ENCODE results near the gene OR2V2. TPM values are rescaled to one million over a fixed set of nuclear protein-coding genes. Genes with fewer than 3 reads are reported as not detected.

The OR2V2 gene
- total RNA-seq, 2 experiments from 2014 or later: not detected

- Histone ChIP-seq H3K9me3 (ENCODE audit: control insufficient read depth in 1 of 2, insufficient read depth in 1 of 2, low read length in 2 of 2) (peaks cover 1 to 5% of the 10 kb centered on the region in 2 experiments), H3K27me3 (ENCODE audit: control insufficient read depth in 1 of 2, insufficient read depth in 2 of 2, low read length in 2 of 2) (peaks cover 12 to 33% of the 10 kb centered on the region in 2 experiments), H3K27ac (ENCODE audit: low read depth in 1 of 2, low read length in 2 of 2) (no peak within 1 kb of the TSS), H3K36me3 (ENCODE audit: insufficient read depth, low read length) (no peaks in the 10 kb centered on the region), H3K4me3 (ENCODE audit: low read length) (no peak within 1 kb of the TSS), H3K4me1 (ENCODE audit: insufficient read depth, low read length) (no peaks in the 10 kb centered on the region)
- no peak for ATAC-seq (ENCODE audit: poor library complexity)
- Mint-ChIP-seq H3K27ac (no peak within 1 kb of the TSS), H3K9me3 (peaks cover 2% of the 10 kb centered on the region), H3K27me3 (peaks cover 72% of the 10 kb centered on the region), H3K4me3 (no peak within 1 kb of the TSS), H3K36me3 (ENCODE audit: low read depth) (no peaks in the 10 kb centered on the region), H3K4me1 (ENCODE audit: low read depth) (no peaks in the 10 kb centered on the region)
- POLR2A ChIA-PET: no interaction called here
- TF ChIP-seq, protein P1, sequence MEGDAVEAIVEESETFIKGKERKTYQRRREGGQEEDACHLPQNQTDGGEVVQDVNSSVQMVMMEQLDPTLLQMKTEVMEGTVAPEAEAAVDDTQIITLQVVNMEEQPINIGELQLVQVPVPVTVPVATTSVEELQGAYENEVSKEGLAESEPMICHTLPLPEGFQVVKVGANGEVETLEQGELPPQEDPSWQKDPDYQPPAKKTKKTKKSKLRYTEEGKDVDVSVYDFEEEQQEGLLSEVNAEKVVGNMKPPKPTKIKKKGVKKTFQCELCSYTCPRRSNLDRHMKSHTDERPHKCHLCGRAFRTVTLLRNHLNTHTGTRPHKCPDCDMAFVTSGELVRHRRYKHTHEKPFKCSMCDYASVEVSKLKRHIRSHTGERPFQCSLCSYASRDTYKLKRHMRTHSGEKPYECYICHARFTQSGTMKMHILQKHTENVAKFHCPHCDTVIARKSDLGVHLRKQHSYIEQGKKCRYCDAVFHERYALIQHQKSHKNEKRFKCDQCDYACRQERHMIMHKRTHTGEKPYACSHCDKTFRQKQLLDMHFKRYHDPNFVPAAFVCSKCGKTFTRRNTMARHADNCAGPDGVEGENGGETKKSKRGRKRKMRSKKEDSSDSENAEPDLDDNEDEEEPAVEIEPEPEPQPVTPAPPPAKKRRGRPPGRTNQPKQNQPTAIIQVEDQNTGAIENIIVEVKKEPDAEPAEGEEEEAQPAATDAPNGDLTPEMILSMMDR (IDR thresholded peaks at IDR 0.05): no peak
- CTCF ChIA-PET: no interaction called here
- DNase-seq: no peak
- intact Hi-C loops (cut with DNase I, micrococcal nuclease): no loop called here
These were observed 16.4 kb upstream of the OR2V2 start, which contains the start of gene OR2V1 for GRCh38 chr5:181130832-181131496. TSS of gene OR2V1 (minus strand) at chr5:181131169. CDS start at chr5:181125304, 5,865 bp downstream.

- Histone ChIP-seq H3K36me3 (ENCODE audit: insufficient read depth, low read length) (no peaks in the 10 kb centered on the region), H3K27me3 (ENCODE audit: control insufficient read depth in 1 of 2, insufficient read depth in 2 of 2, low read length in 2 of 2) (peaks cover 12 to 33% of the 10 kb centered on the region in 2 experiments), H3K27ac (ENCODE audit: low read depth in 1 of 2, low read length in 2 of 2) (no peak overlapping the region), H3K4me1 (ENCODE audit: insufficient read depth, low read length) (no peaks in the 10 kb centered on the region), H3K4me3 (ENCODE audit: low read length) (no peak overlapping the region), H3K9me3 (ENCODE audit: control insufficient read depth in 1 of 2, insufficient read depth in 1 of 2, low read length in 2 of 2) (peaks cover 5 to 7% of the 10 kb centered on the region in 2 experiments)
- Mint-ChIP-seq H3K9me3 (peaks cover 2% of the 10 kb centered on the region), H3K4me3 (no peak overlapping the region), H3K27ac (no peak overlapping the region), H3K36me3 (ENCODE audit: low read depth) (no peaks in the 10 kb centered on the region), H3K4me1 (ENCODE audit: low read depth) (no peaks in the 10 kb centered on the region), H3K27me3 (peaks cover 67% of the 10 kb centered on the region)
- POLR2A ChIA-PET: no interaction called here
- ATAC-seq (ENCODE audit: poor library complexity) (no peak), DNase-seq (no peak)
- CTCF ChIA-PET: no interaction called here
- intact Hi-C loops (cut with DNase I, micrococcal nuclease): no loop called here
- TF ChIP-seq, protein P1 (IDR thresholded peaks at IDR 0.05): no peak
These were observed 15.9 kb upstream of the OR2V2 start for GRCh38 chr5:181131514-181131913.

GRCh38 chr5:181133083-181133482 is 14.3 kb upstream of the OR2V2 start:
- H3K4me1 Mint-ChIP-seq (ENCODE audit: low read depth): no peaks in the 10 kb centered on the region
- H3K9me3 Mint-ChIP-seq: peaks cover 2% of the 10 kb centered on the region
- no peaks in the 10 kb centered on the region for H3K36me3 ChIP-seq (ENCODE audit: insufficient read depth, low read length)
- ATAC-seq (ENCODE audit: poor library complexity): no peak
- H3K27me3 ChIP-seq (ENCODE audit: control insufficient read depth in 1 of 2, insufficient read depth in 2 of 2, low read length in 2 of 2): peaks cover 4 to 17% of the 10 kb centered on the region in 2 experiments
- no peaks in the 10 kb centered on the region for H3K36me3 Mint-ChIP-seq (ENCODE audit: low read depth)
- TF ChIP-seq, protein P1 (IDR thresholded peaks at IDR 0.05): no peak
- no peak for DNase-seq
- no peak overlapping the region for H3K4me3 ChIP-seq (ENCODE audit: low read length)
- H3K4me3 Mint-ChIP-seq: no peak overlapping the region
- intact Hi-C loops (cut with DNase I, micrococcal nuclease): no loop called here
- H3K27me3 Mint-ChIP-seq: peaks cover 51% of the 10 kb centered on the region
- no peaks in the 10 kb centered on the region for H3K4me1 ChIP-seq (ENCODE audit: insufficient read depth, low read length)
- ChIA-PET POLR2A (no interaction called here), CTCF (no interaction called here)
- H3K9me3 ChIP-seq (ENCODE audit: control insufficient read depth in 1 of 2, insufficient read depth in 1 of 2, low read length in 2 of 2): peaks cover 6 to 9% of the 10 kb centered on the region in 2 experiments
- H3K27ac Mint-ChIP-seq: no peak overlapping the region
- H3K27ac ChIP-seq (ENCODE audit: low read depth in 1 of 2, low read length in 2 of 2): no peak overlapping the region
